ENCODE results near the gene SMARCAD1. TPM values are rescaled to one million over a fixed set of nuclear protein-coding genes. Genes with fewer than 3 reads are reported as not detected.

Gene SMARCAD1
- total RNA-seq, 1 donor, result 38.7 TPM

DNA sequence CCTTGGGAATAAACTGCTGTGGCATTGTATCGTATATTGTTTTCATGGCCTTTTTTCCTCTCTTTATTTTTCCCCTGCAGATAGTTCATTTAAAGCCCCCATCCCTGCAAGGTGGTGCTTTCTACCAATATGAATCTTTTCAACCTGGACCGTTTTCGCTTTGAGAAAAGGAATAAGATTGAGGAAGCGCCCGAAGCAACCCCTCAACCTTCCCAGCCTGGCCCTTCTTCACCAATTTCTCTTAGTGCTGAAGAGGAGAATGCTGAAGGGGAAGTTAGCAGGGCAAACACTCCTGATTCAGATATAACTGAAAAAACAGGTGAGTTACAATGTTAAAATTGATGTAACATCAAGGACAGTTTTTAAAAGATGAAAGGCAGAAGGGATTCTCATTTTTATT lies 601 bp downstream of the SMARCAD1 start:
- Histone ChIP-seq H4K20me1 (ENCODE audit: insufficient read depth, low read length) (no peaks in the 10 kb centered on the region), H3K79me2 (ENCODE audit: insufficient read depth, low read length) (peaks cover 49% of the 10 kb centered on the region)
- DNase-seq (ENCODE audit: insufficient read length, low spot score, missing footprints), result no peak

DNA sequence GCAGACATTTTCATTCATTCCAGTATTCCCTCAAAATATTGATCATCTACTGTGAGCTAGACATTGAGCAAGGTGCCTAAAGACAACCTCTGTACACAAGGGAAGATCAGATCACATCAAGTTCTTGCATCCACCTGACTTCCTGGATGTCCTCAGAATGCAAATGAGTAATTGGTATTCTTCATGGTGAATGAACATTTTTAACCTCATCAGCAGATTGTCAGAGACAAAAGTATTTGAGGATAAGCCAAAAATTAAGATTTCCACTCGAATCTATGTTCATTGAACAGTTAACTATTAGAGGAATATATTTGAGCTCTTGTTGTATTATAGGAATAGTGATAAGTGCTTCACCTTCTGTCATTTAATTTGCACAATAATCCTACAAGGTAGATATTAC lies 1.3 kb downstream of the SMARCAD1 start:
- peak overlapping the region; percentile 96 for H3K27ac ChIP-seq (ENCODE audit: low read depth, low read length)
- no peak for DNase-seq (ENCODE audit: insufficient read length, low spot score, missing footprints)
- TF ChIP-seq, protein P1, sequence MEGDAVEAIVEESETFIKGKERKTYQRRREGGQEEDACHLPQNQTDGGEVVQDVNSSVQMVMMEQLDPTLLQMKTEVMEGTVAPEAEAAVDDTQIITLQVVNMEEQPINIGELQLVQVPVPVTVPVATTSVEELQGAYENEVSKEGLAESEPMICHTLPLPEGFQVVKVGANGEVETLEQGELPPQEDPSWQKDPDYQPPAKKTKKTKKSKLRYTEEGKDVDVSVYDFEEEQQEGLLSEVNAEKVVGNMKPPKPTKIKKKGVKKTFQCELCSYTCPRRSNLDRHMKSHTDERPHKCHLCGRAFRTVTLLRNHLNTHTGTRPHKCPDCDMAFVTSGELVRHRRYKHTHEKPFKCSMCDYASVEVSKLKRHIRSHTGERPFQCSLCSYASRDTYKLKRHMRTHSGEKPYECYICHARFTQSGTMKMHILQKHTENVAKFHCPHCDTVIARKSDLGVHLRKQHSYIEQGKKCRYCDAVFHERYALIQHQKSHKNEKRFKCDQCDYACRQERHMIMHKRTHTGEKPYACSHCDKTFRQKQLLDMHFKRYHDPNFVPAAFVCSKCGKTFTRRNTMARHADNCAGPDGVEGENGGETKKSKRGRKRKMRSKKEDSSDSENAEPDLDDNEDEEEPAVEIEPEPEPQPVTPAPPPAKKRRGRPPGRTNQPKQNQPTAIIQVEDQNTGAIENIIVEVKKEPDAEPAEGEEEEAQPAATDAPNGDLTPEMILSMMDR (IDR thresholded peaks at IDR 0.05; ENCODE audit: extremely low read depth, low read depth, low read length), result no peak

More for the DNA sequence above, 601 bp downstream of the SMARCAD1 start:
- Histone ChIP-seq H3K27ac (ENCODE audit: low read depth, low read length) (peak overlapping the region; percentile 96), H3K36me3 (ENCODE audit: insufficient read depth, low read length) (peaks cover 40% of the 10 kb centered on the region), H3K4me2 (ENCODE audit: insufficient read depth, low read length) (peak overlapping the region; percentile 79), H3K4me1 (ENCODE audit: insufficient read depth, low read length) (peaks cover 24% of the 10 kb centered on the region), H2AFZ (ENCODE audit: low read length) (peak overlapping the region; percentile 83), H3K4me3 (ENCODE audit: insufficient read depth, low read length) (peak overlapping the region; percentile 88), H3K9me3 (ENCODE audit: low read depth, low read length) (no peaks in the 10 kb centered on the region), H3K27me3 (ENCODE audit: insufficient read depth, low read length) (no peaks in the 10 kb centered on the region)
- TF ChIP-seq, protein P1 (IDR thresholded peaks at IDR 0.05; ENCODE audit: extremely low read depth, low read depth, low read length), result no peak

DNA sequence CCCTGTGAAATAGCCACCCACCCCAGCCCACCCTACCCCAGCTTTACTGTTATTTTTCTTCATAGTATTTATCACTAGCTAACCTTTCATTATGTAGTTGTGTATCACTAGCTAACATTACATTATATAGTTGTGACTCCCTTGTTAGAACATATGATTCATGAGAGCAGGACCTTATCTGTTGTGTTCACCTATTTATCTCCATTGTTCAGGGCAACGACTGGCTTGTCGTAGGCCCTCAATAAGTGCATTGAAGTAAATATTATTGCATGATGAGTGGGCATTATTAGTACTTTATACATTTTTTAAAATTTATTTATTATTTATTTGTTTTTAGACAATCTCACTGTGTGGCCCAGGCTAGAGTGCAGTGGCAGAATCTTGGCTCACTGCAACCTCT lies 4.2 kb downstream of the SMARCAD1 start:
- Histone ChIP-seq H3K9me3 (ENCODE audit: low read depth, low read length) (no peaks in the 10 kb centered on the region), H2AFZ (ENCODE audit: low read length) (no peak overlapping the region), H3K27me3 (ENCODE audit: insufficient read depth, low read length) (no peaks in the 10 kb centered on the region), H3K4me1 (ENCODE audit: insufficient read depth, low read length) (peaks cover 21% of the 10 kb centered on the region), H4K20me1 (ENCODE audit: insufficient read depth, low read length) (peaks cover 3% of the 10 kb centered on the region), H3K4me3 (ENCODE audit: insufficient read depth, low read length) (no peak overlapping the region), H3K4me2 (ENCODE audit: insufficient read depth, low read length) (no peak overlapping the region), H3K79me2 (ENCODE audit: insufficient read depth, low read length) (peaks cover 85% of the 10 kb centered on the region), H3K36me3 (ENCODE audit: insufficient read depth, low read length) (peaks cover 65% of the 10 kb centered on the region), H3K27ac (ENCODE audit: low read depth, low read length) (no peak overlapping the region)
- no peak for DNase-seq (ENCODE audit: insufficient read length, low spot score, missing footprints)
- TF ChIP-seq, protein P1 (IDR thresholded peaks at IDR 0.05; ENCODE audit: extremely low read depth, low read depth, low read length), result no peak

More for the DNA sequence above, 1.3 kb downstream of the SMARCAD1 start:
- Histone ChIP-seq H3K4me1 (ENCODE audit: insufficient read depth, low read length) (peaks cover 24% of the 10 kb centered on the region), H4K20me1 (ENCODE audit: insufficient read depth, low read length) (no peaks in the 10 kb centered on the region), H3K9me3 (ENCODE audit: low read depth, low read length) (no peaks in the 10 kb centered on the region), H2AFZ (ENCODE audit: low read length) (peak overlapping the region; percentile 20), H3K27me3 (ENCODE audit: insufficient read depth, low read length) (no peaks in the 10 kb centered on the region), H3K4me3 (ENCODE audit: insufficient read depth, low read length) (peak overlapping the region; percentile 88), H3K79me2 (ENCODE audit: insufficient read depth, low read length) (peaks cover 56% of the 10 kb centered on the region), H3K36me3 (ENCODE audit: insufficient read depth, low read length) (peaks cover 46% of the 10 kb centered on the region), H3K4me2 (ENCODE audit: insufficient read depth, low read length) (peak overlapping the region; percentile 79)

DNA sequence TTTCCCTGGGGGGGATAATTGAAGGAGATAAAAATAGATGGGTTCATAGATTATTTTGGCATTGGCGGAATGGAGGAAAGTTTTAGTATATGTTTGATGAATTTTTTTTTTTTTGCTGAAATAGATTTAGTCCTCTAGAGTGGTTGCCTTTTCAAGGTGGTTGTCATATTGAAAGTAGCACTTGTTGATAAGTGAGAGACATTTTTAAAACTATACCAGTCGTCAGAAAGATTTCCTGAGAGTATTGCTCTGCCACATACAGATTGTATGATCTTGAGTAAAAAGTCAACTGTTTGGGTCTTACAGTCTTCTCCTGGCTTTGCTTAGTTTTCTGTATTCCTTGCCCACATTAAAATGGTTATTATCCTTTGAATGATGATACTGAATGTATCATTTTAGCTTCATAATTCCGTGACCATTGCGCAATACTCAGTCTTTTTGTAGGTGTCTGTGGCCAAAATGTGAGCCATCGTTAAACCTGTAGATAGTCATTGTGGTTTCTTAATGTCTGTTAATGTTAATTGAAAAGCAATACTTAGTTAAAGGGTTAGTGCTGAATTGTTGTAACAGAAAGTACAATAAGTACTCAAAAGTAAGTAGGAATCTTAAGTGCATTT lies 7.1 kb downstream of the SMARCAD1 start:
- Histone ChIP-seq H3K36me3 (ENCODE audit: insufficient read depth, low read length) (peaks cover 64% of the 10 kb centered on the region), H3K79me2 (ENCODE audit: insufficient read depth, low read length) (peaks cover 86% of the 10 kb centered on the region)

More for the DNA sequence above, 7.1 kb downstream of the SMARCAD1 start:
- no peak overlapping the region for H3K4me2 ChIP-seq (ENCODE audit: insufficient read depth, low read length)
- H2AFZ ChIP-seq (ENCODE audit: low read length), result no peak overlapping the region
- peaks cover 3% of the 10 kb centered on the region for H3K4me1 ChIP-seq (ENCODE audit: insufficient read depth, low read length)
- DNase-seq (ENCODE audit: insufficient read length, low spot score, missing footprints), result no peak
- no peak overlapping the region for H3K27ac ChIP-seq (ENCODE audit: low read depth, low read length)
- peaks cover 3% of the 10 kb centered on the region for H4K20me1 ChIP-seq (ENCODE audit: insufficient read depth, low read length)
- no peak overlapping the region for H3K4me3 ChIP-seq (ENCODE audit: insufficient read depth, low read length)
- TF ChIP-seq, protein P1 (IDR thresholded peaks at IDR 0.05; ENCODE audit: extremely low read depth, low read depth, low read length), result no peak
- no peaks in the 10 kb centered on the region for H3K9me3 ChIP-seq (ENCODE audit: low read depth, low read length)
- H3K27me3 ChIP-seq (ENCODE audit: insufficient read depth, low read length), result no peaks in the 10 kb centered on the region

Data from osteoblast (primary cell).